UCSD-AML1 (cell line): ENCODE results near the gene CPT1B.
"Not testable (repeated sequence)": the region's sequence is repeated elsewhere in the genome, so short reads cannot be mapped to it uniquely, and the experiment has no call there.

Experiments used
- DNase-seq: peaks from one replicate; lab custom pipeline; 2025; ENCODE audit not compliant: unreplicated experiment; lab: John Stamatoyannopoulos, UW

The CPT1B gene

GRCh38 chr22:50577987-50578775, at the start of gene CPT1B:
TSS of gene CPT1B (minus strand) at chr22:50578427. CDS start at chr22:50577915, 512 bp downstream.
- DNase-seq: no peak

GRCh38 chr22:50626850-50627641, 48.8 kb upstream of the CPT1B start:
- no peak for DNase-seq

- DNase-seq: no peak
Observed at GRCh38 chr22:50626314-50626849, 48.2 kb upstream of the CPT1B start.

- no peak for DNase-seq
Observed at GRCh38 chr22:50625568-50626313, 47.5 kb upstream of the CPT1B start.

- no peak for DNase-seq
Observed at GRCh38 chr22:50625131-50625567, 46.9 kb upstream of the CPT1B start.

- no peak for DNase-seq
Observed at GRCh38 chr22:50624347-50625130, 46.3 kb upstream of the CPT1B start.

- no peak for DNase-seq
Observed at GRCh38 chr22:50622723-50623327, 44.6 kb upstream of the CPT1B start.

GRCh38 chr22:50621948-50622722, 43.9 kb upstream of the CPT1B start:
- peak; percentile 38 for DNase-seq

- DNase-seq: peak; percentile 37
Observed at GRCh38 chr22:50621356-50621880, 43.2 kb upstream of the CPT1B start.

- peak; percentile 76 for DNase-seq
Observed at GRCh38 chr22:50620593-50621355, 42.5 kb upstream of the CPT1B start.

GRCh38 chr22:50614296-50614695, 36.1 kb upstream of the CPT1B start:
- DNase-seq: not testable (repeated sequence)

GRCh38 chr22:50613291-50613981, 35.2 kb upstream of the CPT1B start:
- no peak for DNase-seq

GRCh38 chr22:50612528-50613221, 34.4 kb upstream of the CPT1B start:
- no peak for DNase-seq

GRCh38 chr22:50612168-50612527, 33.9 kb upstream of the CPT1B start:
- no peak for DNase-seq

- no peak for DNase-seq
Observed at GRCh38 chr22:50611341-50612060, 33.3 kb upstream of the CPT1B start.

GRCh38 chr22:50610581-50610980, 32.4 kb upstream of the CPT1B start:
- DNase-seq: no peak
